OCI-LY1 (cell line): ENCODE measurements around the gene TMC2.

Experiments used
- H2AFZ ChIP-seq: fragments of 200-600 bp; sonication (generic), shearing (Covaris generic); 2 replicates; pipeline ENCODE4 v1.6.0; 2014; ENCODE audit warnings: antibody characterized with exemption, mild to moderate bottlenecking, low read length
- H3F3A ChIP-seq: fragments of 200-600 bp; sonication (generic), shearing (Covaris generic); 2 replicates; pipeline ENCODE4 v1.6.0; 2014; ENCODE audit warnings: mild to moderate bottlenecking, antibody characterized with exemption, low read length, moderate library complexity; ENCODE audit not compliant: insufficient read depth
- H3K27ac ChIP-seq: fragments of 200-600 bp; sonication (generic); 2 replicates; pipeline ENCODE4 v1.5.1; 2014; ENCODE audit warnings: low read length, mixed run types, mild to moderate bottlenecking, low read depth; ENCODE audit not compliant: poor library complexity, severe bottlenecking
- H3K27me3 ChIP-seq: fragments of 200-600 bp; sonication (generic); 2 replicates; pipeline ENCODE4 v1.6.0; 2014; ENCODE audit warnings: antibody characterized with exemption, mild to moderate bottlenecking, low read length, moderate library complexity; ENCODE audit not compliant: insufficient read depth
- H3K36me3 ChIP-seq: fragments of 200-600 bp; sonication (generic); 2 replicates; pipeline ENCODE4 v1.6.1; 2014; ENCODE audit warnings: mild to moderate bottlenecking, antibody characterized with exemption, low read length, moderate library complexity, mixed read lengths; ENCODE audit not compliant: insufficient read depth
- H3K4me1 ChIP-seq: fragments of 200-600 bp; sonication (generic); 2 replicates; pipeline ENCODE4 v1.5.1; 2014; ENCODE audit warnings: mild to moderate bottlenecking, low read length, moderate library complexity; ENCODE audit not compliant: insufficient read depth, severe bottlenecking
- H3K4me2 ChIP-seq: fragments of 200-600 bp; sonication (generic), shearing (Covaris generic); 2 replicates; pipeline ENCODE4 v1.6.1; 2014; ENCODE audit warnings: low read length
- H3K4me3 ChIP-seq: fragments of 200-600 bp; sonication (generic); 2 replicates; pipeline ENCODE4 v1.5.1; 2014; ENCODE audit warnings: low read length, low read depth, mild to moderate bottlenecking, mixed read lengths; ENCODE audit not compliant: poor library complexity, severe bottlenecking
- H3K79me2 ChIP-seq: fragments of 200-600 bp; shearing (Covaris generic); 2 replicates; pipeline ENCODE4 v1.6.1; 2016; ENCODE audit warnings: mixed run types, low read length, mixed read lengths; ENCODE audit not compliant: insufficient read depth
- H3K9ac ChIP-seq: fragments of 200-600 bp; sonication (generic), shearing (Covaris generic); 2 replicates; pipeline ENCODE4 v1.6.1; 2014; ENCODE audit warnings: mild to moderate bottlenecking, low read length, mixed read lengths
- H3K9me2 ChIP-seq: fragments of 200-600 bp; sonication (generic), shearing (Covaris generic); 2 replicates; pipeline ENCODE4 v1.6.1; 2014; ENCODE audit warnings: low read depth, mild to moderate bottlenecking, low read length, mixed read lengths
- H3K9me3 ChIP-seq: fragments of 200-600 bp; shearing (Covaris generic); 2 replicates; pipeline ENCODE4 v1.6.1; 2014; ENCODE audit warnings: low read length, mixed read lengths
- H4K20me1 ChIP-seq: fragments of 200-600 bp; sonication (generic), shearing (Covaris generic); 2 replicates; pipeline ENCODE4 v1.6.0; 2016; ENCODE audit warnings: mild to moderate bottlenecking, low read length; ENCODE audit not compliant: insufficient read depth
- EZH2 ChIP-seq: fragments of 200-600 bp; sonication (generic), shearing (Covaris generic); IDR thresholded peaks from 2 replicates; pipeline ENCODE4 v1.8.0; 2017; ENCODE audit warnings: borderline replicate concordance, mixed run types, mild to moderate bottlenecking, antibody characterized with exemption, low read length, moderate library complexity, mixed read lengths
- TF ChIP-seq, protein P1 (sequence below): fragments of 200-600 bp; sonication (generic), shearing (Covaris generic); IDR thresholded peaks from 2 replicates; pipeline ENCODE4 v1.5.1; 2017; ENCODE audit warnings: mild to moderate bottlenecking, antibody characterized with exemption, low read length, moderate library complexity, mixed read lengths

TMC2 gene

DNA sequence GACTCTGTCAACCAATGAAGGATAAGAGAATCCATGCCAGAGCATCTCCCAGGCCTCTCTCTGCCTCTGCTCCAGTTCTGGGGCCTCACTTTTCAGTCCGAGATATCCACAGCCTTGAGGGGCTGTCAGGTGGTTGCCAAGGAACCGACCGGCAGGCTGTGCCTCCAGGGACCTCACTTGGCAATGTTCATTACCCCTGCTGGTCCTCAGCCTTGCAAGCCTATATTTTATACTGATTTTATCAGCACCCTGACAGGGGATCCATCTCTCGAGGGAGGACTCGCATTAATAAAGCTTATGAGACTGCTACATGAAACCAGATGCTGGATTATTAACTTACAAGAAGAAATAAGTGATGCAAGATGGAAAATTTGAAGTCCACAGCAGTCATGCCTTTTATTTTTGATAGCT, 39.9 kb downstream of the TMC2 start:
- H3K79me2 ChIP-seq: no peaks in the 10 kb centered on the region
- H3K27me3 ChIP-seq: no peaks in the 10 kb centered on the region
- H3K9me2 ChIP-seq: no peaks in the 10 kb centered on the region
- H3K4me1 ChIP-seq: peaks cover 14% of the 10 kb centered on the region
- no peaks in the 10 kb centered on the region for H3F3A ChIP-seq
- H4K20me1 ChIP-seq: no peaks in the 10 kb centered on the region
- no peak overlapping the region for H3K4me3 ChIP-seq
- no peak overlapping the region for H3K4me2 ChIP-seq
- H3K9ac ChIP-seq: no peak overlapping the region
- H3K36me3 ChIP-seq: no peaks in the 10 kb centered on the region
- no peak overlapping the region for H3K27ac ChIP-seq
- no peak overlapping the region for H2AFZ ChIP-seq
- TF ChIP-seq EZH2: no peak
- TF ChIP-seq, protein P1, sequence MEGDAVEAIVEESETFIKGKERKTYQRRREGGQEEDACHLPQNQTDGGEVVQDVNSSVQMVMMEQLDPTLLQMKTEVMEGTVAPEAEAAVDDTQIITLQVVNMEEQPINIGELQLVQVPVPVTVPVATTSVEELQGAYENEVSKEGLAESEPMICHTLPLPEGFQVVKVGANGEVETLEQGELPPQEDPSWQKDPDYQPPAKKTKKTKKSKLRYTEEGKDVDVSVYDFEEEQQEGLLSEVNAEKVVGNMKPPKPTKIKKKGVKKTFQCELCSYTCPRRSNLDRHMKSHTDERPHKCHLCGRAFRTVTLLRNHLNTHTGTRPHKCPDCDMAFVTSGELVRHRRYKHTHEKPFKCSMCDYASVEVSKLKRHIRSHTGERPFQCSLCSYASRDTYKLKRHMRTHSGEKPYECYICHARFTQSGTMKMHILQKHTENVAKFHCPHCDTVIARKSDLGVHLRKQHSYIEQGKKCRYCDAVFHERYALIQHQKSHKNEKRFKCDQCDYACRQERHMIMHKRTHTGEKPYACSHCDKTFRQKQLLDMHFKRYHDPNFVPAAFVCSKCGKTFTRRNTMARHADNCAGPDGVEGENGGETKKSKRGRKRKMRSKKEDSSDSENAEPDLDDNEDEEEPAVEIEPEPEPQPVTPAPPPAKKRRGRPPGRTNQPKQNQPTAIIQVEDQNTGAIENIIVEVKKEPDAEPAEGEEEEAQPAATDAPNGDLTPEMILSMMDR: no peak
- H3K9me3 ChIP-seq: no peaks in the 10 kb centered on the region

DNA sequence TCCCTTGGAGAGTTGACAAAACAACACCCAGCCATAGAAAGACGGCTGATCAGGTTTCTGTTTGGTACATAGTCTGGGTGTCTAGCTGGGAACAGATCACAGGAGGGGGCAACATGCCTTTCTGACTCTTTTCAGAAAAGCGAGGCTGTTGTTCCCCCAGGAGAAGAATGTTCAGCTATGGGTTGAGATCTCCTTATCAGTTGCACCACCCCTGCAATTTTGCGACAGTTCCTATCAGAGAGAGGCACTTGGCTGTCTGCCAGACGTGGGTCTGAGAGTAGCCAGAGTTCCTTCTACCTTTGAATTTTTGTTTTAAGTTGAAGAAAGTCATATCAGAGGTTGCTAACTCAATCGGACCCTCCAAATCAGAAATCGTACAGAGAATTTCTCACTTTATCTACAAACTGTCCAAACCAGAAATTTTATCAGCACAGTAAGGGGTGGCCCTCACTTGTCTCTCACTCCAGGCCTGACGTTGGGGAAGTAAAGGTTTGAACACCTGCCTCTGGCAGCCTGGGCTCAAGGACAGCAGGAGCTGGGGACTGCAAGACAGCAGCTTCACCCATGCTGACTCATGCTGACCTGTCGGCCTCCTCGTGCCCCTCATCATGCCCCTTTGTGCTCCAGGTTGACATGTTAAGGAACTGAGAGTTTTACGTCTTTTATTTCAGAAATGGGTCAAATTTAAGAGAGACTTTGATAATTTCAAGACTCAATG, 42.3 kb downstream of the TMC2 start:
- Histone ChIP-seq H2AFZ (no peak overlapping the region), H3K9ac (no peak overlapping the region), H3K27ac (no peak overlapping the region), H3K9me2 (no peaks in the 10 kb centered on the region), H3K36me3 (no peaks in the 10 kb centered on the region), H3K79me2 (no peaks in the 10 kb centered on the region), H3K4me2 (no peak overlapping the region), H3K27me3 (no peaks in the 10 kb centered on the region), H3K4me3 (no peak overlapping the region), H3F3A (no peaks in the 10 kb centered on the region), H3K9me3 (no peaks in the 10 kb centered on the region), H3K4me1 (peaks cover 14% of the 10 kb centered on the region), H4K20me1 (no peaks in the 10 kb centered on the region)
- TF ChIP-seq EZH2: no peak
- TF ChIP-seq, protein P1: no peak

GRCh38 chr20:2585811-2586210, 49.4 kb downstream of the TMC2 start:
- Histone ChIP-seq H3K79me2 (no peaks in the 10 kb centered on the region), H2AFZ (no peak overlapping the region), H3K27ac (no peak overlapping the region), H3K4me3 (no peak overlapping the region), H3K9me3 (no peaks in the 10 kb centered on the region), H3K36me3 (no peaks in the 10 kb centered on the region), H3F3A (no peaks in the 10 kb centered on the region), H3K4me2 (no peak overlapping the region), H3K4me1 (no peaks in the 10 kb centered on the region), H3K9ac (no peak overlapping the region), H4K20me1 (no peaks in the 10 kb centered on the region), H3K9me2 (no peaks in the 10 kb centered on the region), H3K27me3 (no peaks in the 10 kb centered on the region)
- no peak for TF ChIP-seq EZH2
- TF ChIP-seq, protein P1: no peak
